ENCODE measurements around the gene SIM1.

SIM1 gene

GRCh38 chr6:100353276-100354015 lies 111.3 kb downstream of the SIM1 start:
- no peak for DNase-seq (ENCODE audit: low spot score)

- DNase-seq (ENCODE audit: low spot score): no peak
Observed at GRCh38 chr6:100350139-100350538, 114.6 kb downstream of the SIM1 start.

GRCh38 chr6:100349366-100349765 lies 115.4 kb downstream of the SIM1 start:
- DNase-seq (ENCODE audit: low spot score): no peak

GRCh38 chr6:100347901-100348550 lies 116.7 kb downstream of the SIM1 start:
- no peak for DNase-seq (ENCODE audit: low spot score)

GRCh38 chr6:100346828-100347227 lies 117.9 kb downstream of the SIM1 start:
- no peak for DNase-seq (ENCODE audit: low spot score)

- no peak for DNase-seq (ENCODE audit: low spot score)
Observed at GRCh38 chr6:100346203-100346602, 118.5 kb downstream of the SIM1 start.

GRCh38 chr6:100344761-100345160 lies 120.0 kb downstream of the SIM1 start:
- no peak for DNase-seq (ENCODE audit: low spot score)

- DNase-seq (ENCODE audit: low spot score): no peak
Observed at GRCh38 chr6:100344321-100344720, 120.4 kb downstream of the SIM1 start.

- no peak for DNase-seq (ENCODE audit: low spot score)
Observed at GRCh38 chr6:100343316-100344077, 121.2 kb downstream of the SIM1 start.

GRCh38 chr6:100342830-100343229 lies 121.9 kb downstream of the SIM1 start:
- no peak for DNase-seq (ENCODE audit: low spot score)

GRCh38 chr6:100339574-100340255 lies 125.0 kb downstream of the SIM1 start:
- no peak for DNase-seq (ENCODE audit: low spot score)

GRCh38 chr6:100338090-100338489 lies 126.6 kb downstream of the SIM1 start:
- no peak for DNase-seq (ENCODE audit: low spot score)

GRCh38 chr6:100336876-100337275 lies 127.8 kb downstream of the SIM1 start:
- no peak for DNase-seq (ENCODE audit: low spot score)

GRCh38 chr6:100335991-100336390 lies 128.7 kb downstream of the SIM1 start:
- DNase-seq (ENCODE audit: low spot score): no peak

Measured in NAMALWA (cell line).